Breast epithelium (tissue), 4 donors: ENCODE measurements around the gene ATG10. TPM values are rescaled to one million over a fixed set of nuclear protein-coding genes. Genes with fewer than 3 reads are reported as not detected.
"Not testable (repeated sequence)": the region's sequence is repeated elsewhere in the genome, so short reads cannot be mapped to it uniquely, and the experiment has no call there.

ENCODE experiments used
- DNase-seq, 2 donors: peaks; one replicate each; pipeline ENCODE4 v3.0.0-alpha.2; 2019; ENCODE audit warnings: low spot score in 2 of 2
- H3K27ac ChIP-seq, 2 donors: fragments of 200-600 bp; sonication (generic) in 1 of 2; one replicate each; pipeline ENCODE4 v1.5.1; 2016 to 2019; ENCODE audit warnings: mild to moderate bottlenecking in 1 of 2
- H3K27me3 ChIP-seq, 2 donors: fragments of 200-600 bp; sonication (generic) in 1 of 2; one replicate each; pipeline versions ENCODE4 v1.5.1 to v1.6.0; 2017 to 2019; ENCODE audit warnings: control low read depth in 1 of 2, mild to moderate bottlenecking in 1 of 2
- H3K36me3 ChIP-seq: fragments of 200-600 bp; one replicate; pipeline ENCODE4 v1.5.1; 2019
- H3K4me1 ChIP-seq, 2 donors: fragments of 200-600 bp; sonication (generic); one replicate each; pipeline ENCODE4 v1.5.1; 2016 to 2019; ENCODE audit warnings: control low read depth in 1 of 2
- H3K4me3 ChIP-seq, 3 donors: fragments of 200-600 bp; sonication (generic); 1 replicate in 2 of 3; 2 replicates in 1 of 3; pipeline ENCODE4 v1.5.1; 2016 to 2019; ENCODE audit warnings: mild to moderate bottlenecking in 3 of 3, moderate library complexity in 2 of 3
- H3K9me3 ChIP-seq, 2 donors: fragments of 200-600 bp; sonication (generic) in 1 of 2; one replicate each; pipeline ENCODE4 v1.5.1; 2016 to 2019; ENCODE audit warnings: control low read depth in 1 of 2
- POLR2A ChIP-seq: fragments of 450-650 bp; IDR thresholded peaks from one replicate; pipeline ENCODE4 v1.6.1; 2016; ENCODE audit warnings: antibody characterized with exemption, mild to moderate bottlenecking, moderate library complexity
- POLR2AphosphoS5 ChIP-seq, 3 donors: sonication (generic); formaldehyde crosslinking; IDR thresholded peaks; one replicate each; pipeline ENCODE4 v1.6.1; 2017; ENCODE audit warnings: antibody characterized with exemption in 3 of 3
- intact Hi-C: fragments of 100-400 bp; cut with DNase I; formaldehyde crosslinking; loops from one replicate; pipeline ENCODE4 v1.15.1; 2023; ENCODE audit warnings: low total_unique reads
- total RNA-seq, 3 donors: library from RNA; depleted of rRNA; stranded (reverse); fragments of >200 nt; gene quantifications; one replicate each; pipeline ENCODE4 v1.1.0, GENCODE V29; 2016
- TF ChIP-seq, protein P1 (sequence below), 3 donors: fragments of 450-650 bp; IDR thresholded peaks; one replicate each; pipeline ENCODE4 v1.5.1; 2016 to 2017; ENCODE audit warnings: antibody characterized with exemption in 3 of 3, mild to moderate bottlenecking in 3 of 3, moderate library complexity in 3 of 3

The ATG10 gene
- total RNA-seq, 3 donors from 2014 or later: 5.2 to 9.2 (median 6.6) TPM

DNA sequence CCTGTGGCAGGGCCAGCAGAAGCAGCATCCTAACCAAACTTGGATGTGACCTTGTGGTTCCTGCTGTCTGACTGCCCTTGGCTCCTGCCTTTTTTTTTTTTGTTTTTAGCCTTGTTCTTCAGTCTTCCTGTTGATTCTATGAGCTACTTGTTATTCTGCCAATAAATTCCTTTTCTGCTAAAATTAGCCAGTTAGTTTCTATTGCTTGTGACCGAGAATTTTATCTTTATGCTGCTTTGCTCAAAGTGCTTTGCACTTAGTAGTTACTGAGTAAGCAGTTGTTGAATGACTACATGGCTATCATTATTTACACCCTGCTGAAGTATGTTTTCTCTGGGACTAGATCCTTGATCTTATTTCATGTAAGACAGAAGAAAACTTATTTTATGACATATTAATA is 20.8 kb upstream of the ATG10 start:
- TF ChIP-seq, protein P1, sequence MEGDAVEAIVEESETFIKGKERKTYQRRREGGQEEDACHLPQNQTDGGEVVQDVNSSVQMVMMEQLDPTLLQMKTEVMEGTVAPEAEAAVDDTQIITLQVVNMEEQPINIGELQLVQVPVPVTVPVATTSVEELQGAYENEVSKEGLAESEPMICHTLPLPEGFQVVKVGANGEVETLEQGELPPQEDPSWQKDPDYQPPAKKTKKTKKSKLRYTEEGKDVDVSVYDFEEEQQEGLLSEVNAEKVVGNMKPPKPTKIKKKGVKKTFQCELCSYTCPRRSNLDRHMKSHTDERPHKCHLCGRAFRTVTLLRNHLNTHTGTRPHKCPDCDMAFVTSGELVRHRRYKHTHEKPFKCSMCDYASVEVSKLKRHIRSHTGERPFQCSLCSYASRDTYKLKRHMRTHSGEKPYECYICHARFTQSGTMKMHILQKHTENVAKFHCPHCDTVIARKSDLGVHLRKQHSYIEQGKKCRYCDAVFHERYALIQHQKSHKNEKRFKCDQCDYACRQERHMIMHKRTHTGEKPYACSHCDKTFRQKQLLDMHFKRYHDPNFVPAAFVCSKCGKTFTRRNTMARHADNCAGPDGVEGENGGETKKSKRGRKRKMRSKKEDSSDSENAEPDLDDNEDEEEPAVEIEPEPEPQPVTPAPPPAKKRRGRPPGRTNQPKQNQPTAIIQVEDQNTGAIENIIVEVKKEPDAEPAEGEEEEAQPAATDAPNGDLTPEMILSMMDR (IDR thresholded peaks at IDR 0.05): no peak
- TF ChIP-seq POLR2A (no peak), POLR2AphosphoS5 (IDR thresholded peaks at IDR 0.05) (no peak)
- DNase-seq: no peak
- Histone ChIP-seq H3K4me3 (no peak overlapping the region), H3K9me3 (no peaks in the 10 kb centered on the region), H3K36me3 (no peaks in the 10 kb centered on the region), H3K27ac (no peak overlapping the region), H3K4me1 (no peaks in the 10 kb centered on the region), H3K27me3 (no peaks in the 10 kb centered on the region)
- intact Hi-C loops: no loop called here

DNA sequence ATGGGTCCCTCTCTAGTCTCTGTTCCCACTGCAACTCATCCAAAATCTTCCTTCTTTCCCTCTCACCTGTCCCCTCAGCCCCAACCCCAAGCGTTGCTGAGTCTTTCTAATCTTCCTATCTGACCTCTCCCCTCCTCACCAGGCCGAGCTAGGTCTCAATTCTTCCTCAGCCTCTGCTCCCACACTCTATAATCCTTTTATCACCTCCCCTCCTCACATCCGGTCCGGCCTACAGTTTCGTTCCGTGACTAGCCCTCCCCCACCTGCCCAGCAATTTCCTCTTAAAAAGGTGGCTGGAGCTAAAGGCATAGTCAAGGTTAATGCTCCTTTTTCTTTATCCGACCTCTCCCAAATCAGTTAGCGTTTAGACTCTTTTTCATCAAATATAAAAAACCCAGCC is 17.0 kb upstream of the ATG10 start:
- intact Hi-C loops: not testable (repeated sequence)

GRCh38 chr5:81958129-81958528 is 13.7 kb upstream of the ATG10 start:
- H3K4me3 ChIP-seq, H3K36me3 ChIP-seq, intact Hi-C loops, H3K4me1 ChIP-seq, DNase-seq, H3K27me3 ChIP-seq, H3K27ac ChIP-seq, H3K9me3 ChIP-seq: not testable (repeated sequence)

More for the DNA sequence above, 17.0 kb upstream of the ATG10 start:
- H3K4me1 ChIP-seq, H3K27me3 ChIP-seq, H3K4me3 ChIP-seq, H3K27ac ChIP-seq, H3K9me3 ChIP-seq, DNase-seq, H3K36me3 ChIP-seq: not testable (repeated sequence)

GRCh38 chr5:81961651-81962440 is 10.0 kb upstream of the ATG10 start:
- H3K9me3 ChIP-seq: no peaks in the 10 kb centered on the region
- DNase-seq: no peak
- TF ChIP-seq, protein P1 (IDR thresholded peaks at IDR 0.05): no peak
- TF ChIP-seq POLR2AphosphoS5 (IDR thresholded peaks at IDR 0.05) (no peak), POLR2A (no peak)
- H3K36me3 ChIP-seq: no peaks in the 10 kb centered on the region
- H3K27ac ChIP-seq: no peak overlapping the region
- H3K4me3 ChIP-seq: no peak overlapping the region
- H3K4me1 ChIP-seq: no peaks in the 10 kb centered on the region
- intact Hi-C loops: no loop called here
- H3K27me3 ChIP-seq: no peaks in the 10 kb centered on the region

DNA sequence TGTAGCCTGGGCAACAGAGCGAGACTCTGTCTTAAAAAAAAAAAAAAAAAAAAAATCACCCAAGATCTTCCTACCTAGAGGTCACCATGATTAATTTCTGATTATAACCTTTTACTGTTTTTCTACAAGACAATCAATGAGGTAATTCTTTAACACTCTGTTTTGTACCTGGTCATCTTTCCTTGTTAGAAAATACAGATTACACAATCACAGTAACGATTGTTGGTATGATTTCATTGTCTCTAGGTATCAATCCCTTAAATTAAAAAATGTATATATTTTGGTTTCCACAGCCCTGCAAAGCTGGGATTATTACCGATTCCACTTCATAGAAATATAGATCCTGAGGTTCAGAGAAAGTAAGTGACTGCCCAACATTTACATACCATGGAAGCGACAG is 8.3 kb upstream of the ATG10 start:
- intact Hi-C loops: no loop called here
- Histone ChIP-seq H3K9me3 (no peaks in the 10 kb centered on the region), H3K27ac (no peak overlapping the region), H3K36me3 (no peaks in the 10 kb centered on the region), H3K4me1 (no peaks in the 10 kb centered on the region), H3K27me3 (no peaks in the 10 kb centered on the region), H3K4me3 (no peak overlapping the region)
- no peak for TF ChIP-seq POLR2AphosphoS5 (IDR thresholded peaks at IDR 0.05)
- no peak for TF ChIP-seq POLR2A
- TF ChIP-seq, protein P1 (IDR thresholded peaks at IDR 0.05): no peak
- DNase-seq: no peak

DNA sequence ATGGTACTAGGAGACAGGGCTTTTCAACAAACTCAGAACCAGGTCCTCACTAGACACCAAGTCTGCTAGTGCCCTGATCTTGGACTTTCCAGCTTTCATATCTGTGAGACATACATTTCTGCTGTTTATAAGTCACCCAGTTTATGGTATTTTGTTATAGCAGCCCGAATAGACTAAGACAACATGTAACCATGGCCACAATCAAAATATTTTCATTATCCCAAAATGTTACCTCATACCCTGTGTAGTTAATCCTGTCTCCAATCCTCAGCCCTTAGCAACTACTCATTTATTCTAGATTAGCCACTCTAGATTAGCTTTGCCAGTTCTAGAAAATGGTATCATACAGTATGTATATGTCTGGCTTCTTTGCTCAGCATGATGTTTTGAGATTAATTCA is 6.3 kb upstream of the ATG10 start:
- DNase-seq: no peak
- H3K9me3 ChIP-seq: no peaks in the 10 kb centered on the region
- no peaks in the 10 kb centered on the region for H3K36me3 ChIP-seq
- TF ChIP-seq POLR2A (no peak), POLR2AphosphoS5 (IDR thresholded peaks at IDR 0.05) (no peak)
- TF ChIP-seq, protein P1 (IDR thresholded peaks at IDR 0.05): no peak
- H3K27me3 ChIP-seq: no peaks in the 10 kb centered on the region
- no peak overlapping the region for H3K27ac ChIP-seq
- intact Hi-C loops: no loop called here
- no peaks in the 10 kb centered on the region for H3K4me1 ChIP-seq
- no peak overlapping the region for H3K4me3 ChIP-seq
